Glutamatergic neuron (in vitro differentiated cells): Measurements from ENCODE around the gene GNA12. TPM values are rescaled to one million over a fixed set of nuclear protein-coding genes. Genes with fewer than 3 reads are reported as not detected.
"Not testable (repeated sequence)": the region's sequence is repeated elsewhere in the genome, so short reads cannot be mapped to it uniquely, and the experiment has no call there.

Experiments used
- DNase-seq: peaks from one replicate; pipeline ENCODE4 v3.0.0; 2022
- H3K27ac Mint-ChIP-seq: one replicate; pipeline ENCODE4 v1.8.0; 2020; ENCODE audit warnings: mild to moderate bottlenecking, mixed read lengths, inconsistent platforms; ENCODE audit not compliant: unreplicated experiment
- H3K27me3 Mint-ChIP-seq: one replicate; pipeline ENCODE4 v1.8.0; 2020; ENCODE audit warnings: mild to moderate bottlenecking, moderate library complexity, mixed read lengths, inconsistent platforms; ENCODE audit not compliant: unreplicated experiment
- H3K36me3 Mint-ChIP-seq: one replicate; pipeline ENCODE4 v1.8.0; 2020; ENCODE audit warnings: mild to moderate bottlenecking, mixed read lengths, inconsistent platforms; ENCODE audit not compliant: unreplicated experiment
- H3K4me1 Mint-ChIP-seq: one replicate; pipeline ENCODE4 v1.8.0; 2020; ENCODE audit warnings: mild to moderate bottlenecking, low read depth, mixed read lengths, inconsistent platforms; ENCODE audit not compliant: unreplicated experiment
- H3K4me3 Mint-ChIP-seq: one replicate; pipeline ENCODE4 v1.8.0; 2020; ENCODE audit warnings: mild to moderate bottlenecking, mixed read lengths, inconsistent platforms; ENCODE audit not compliant: unreplicated experiment
- H3K9me3 Mint-ChIP-seq: one replicate; pipeline ENCODE4 v1.8.0; 2020; ENCODE audit warnings: mild to moderate bottlenecking, moderate library complexity, mixed read lengths, inconsistent platforms; ENCODE audit not compliant: unreplicated experiment
- CTCF ChIP-seq: fragments of 200-600 bp; sonication (generic); IDR thresholded peaks from one replicate; pipeline ENCODE4 v1.5.0; 2021; ENCODE audit not compliant: partially characterized antibody, unreplicated experiment
- total RNA-seq: library from RNA; stranded (reverse); fragmentation: NEBNext Ultra II Directional; extraction: Animal tissue kit (Norgen Biotek cat#: 25700); gene quantifications from one replicate; pipeline ENCODE4 v1.2.1, GENCODE V29; 2021; ENCODE audit not compliant: unreplicated experiment

Gene GNA12
- total RNA-seq, 1 donor from 2014 or later: 66.2 TPM

GRCh38 chr7:2725178-2726105 lies 118.7 kb downstream of the GNA12 start:
- H3K36me3 Mint-ChIP-seq: peaks cover 4% of the 10 kb centered on the region
- peaks cover 6% of the 10 kb centered on the region for H3K9me3 Mint-ChIP-seq
- no peak for TF ChIP-seq CTCF

GRCh38 chr7:2724453-2725177 lies 119.5 kb downstream of the GNA12 start:
- Mint-ChIP-seq H3K36me3 (peaks cover 4% of the 10 kb centered on the region), H3K4me1 (peaks cover 7% of the 10 kb centered on the region), H3K27me3 (peaks cover 2% of the 10 kb centered on the region), H3K27ac (no peak overlapping the region), H3K4me3 (no peak overlapping the region), H3K9me3 (peaks cover 3% of the 10 kb centered on the region)
- DNase-seq: peak; percentile 4
- no peak for TF ChIP-seq CTCF

More at GRCh38 chr7:2725178-2726105, 118.7 kb downstream of the GNA12 start:
- Mint-ChIP-seq H3K27ac (no peak overlapping the region), H3K4me1 (peaks cover 12% of the 10 kb centered on the region), H3K4me3 (no peak overlapping the region), H3K27me3 (peaks cover 8% of the 10 kb centered on the region)
- no peak for DNase-seq

GRCh38 chr7:2724036-2724435 lies 120.1 kb downstream of the GNA12 start:
- not testable (repeated sequence) for H3K36me3 Mint-ChIP-seq, H3K4me3 Mint-ChIP-seq, H3K9me3 Mint-ChIP-seq, H3K4me1 Mint-ChIP-seq, H3K27ac Mint-ChIP-seq, H3K27me3 Mint-ChIP-seq
- peak; percentile 4 for DNase-seq

GRCh38 chr7:2723138-2723850 lies 120.8 kb downstream of the GNA12 start:
- Mint-ChIP-seq H3K9me3 (no peaks in the 10 kb centered on the region), H3K4me1 (peaks cover 3% of the 10 kb centered on the region), H3K27me3 (no peaks in the 10 kb centered on the region), H3K36me3 (peaks cover 4% of the 10 kb centered on the region), H3K27ac (peak overlapping the region; percentile 46), H3K4me3 (no peak overlapping the region)
- DNase-seq: peak; percentile 12
- TF ChIP-seq CTCF: no peak

GRCh38 chr7:2722591-2722990 lies 121.5 kb downstream of the GNA12 start:
- no peak for TF ChIP-seq CTCF
- no peak overlapping the region for H3K27ac Mint-ChIP-seq
- no peaks in the 10 kb centered on the region for H3K9me3 Mint-ChIP-seq
- H3K27me3 Mint-ChIP-seq: no peaks in the 10 kb centered on the region
- DNase-seq: no peak
- H3K4me3 Mint-ChIP-seq: no peak overlapping the region
- H3K36me3 Mint-ChIP-seq: no peaks in the 10 kb centered on the region
- H3K4me1 Mint-ChIP-seq: peaks cover 3% of the 10 kb centered on the region
